ENCODE data around the gene COL4A1.

DNA sequence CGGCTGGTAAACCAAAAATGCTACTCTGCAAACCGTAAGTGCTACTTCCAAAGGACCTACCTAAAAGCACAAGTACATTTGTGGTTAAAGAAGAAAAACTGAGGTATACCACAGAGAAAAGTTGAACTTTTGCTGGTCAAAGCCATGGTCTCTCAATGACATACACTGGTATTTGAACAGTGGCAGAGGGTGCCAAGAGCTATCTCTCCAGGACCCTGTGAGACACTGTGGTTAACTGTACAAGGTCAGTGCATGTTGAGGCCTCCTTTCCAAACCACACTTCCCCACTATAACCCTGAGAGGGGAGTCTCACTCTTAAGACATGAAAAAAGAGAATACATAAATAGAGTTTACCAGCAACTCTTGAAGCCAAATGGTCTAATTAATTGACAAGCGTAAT, 49.5 kb downstream of the COL4A1 start:
- TF ChIP-seq, protein P1, sequence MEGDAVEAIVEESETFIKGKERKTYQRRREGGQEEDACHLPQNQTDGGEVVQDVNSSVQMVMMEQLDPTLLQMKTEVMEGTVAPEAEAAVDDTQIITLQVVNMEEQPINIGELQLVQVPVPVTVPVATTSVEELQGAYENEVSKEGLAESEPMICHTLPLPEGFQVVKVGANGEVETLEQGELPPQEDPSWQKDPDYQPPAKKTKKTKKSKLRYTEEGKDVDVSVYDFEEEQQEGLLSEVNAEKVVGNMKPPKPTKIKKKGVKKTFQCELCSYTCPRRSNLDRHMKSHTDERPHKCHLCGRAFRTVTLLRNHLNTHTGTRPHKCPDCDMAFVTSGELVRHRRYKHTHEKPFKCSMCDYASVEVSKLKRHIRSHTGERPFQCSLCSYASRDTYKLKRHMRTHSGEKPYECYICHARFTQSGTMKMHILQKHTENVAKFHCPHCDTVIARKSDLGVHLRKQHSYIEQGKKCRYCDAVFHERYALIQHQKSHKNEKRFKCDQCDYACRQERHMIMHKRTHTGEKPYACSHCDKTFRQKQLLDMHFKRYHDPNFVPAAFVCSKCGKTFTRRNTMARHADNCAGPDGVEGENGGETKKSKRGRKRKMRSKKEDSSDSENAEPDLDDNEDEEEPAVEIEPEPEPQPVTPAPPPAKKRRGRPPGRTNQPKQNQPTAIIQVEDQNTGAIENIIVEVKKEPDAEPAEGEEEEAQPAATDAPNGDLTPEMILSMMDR (IDR thresholded peaks at IDR 0.05): no peak
- TF ChIP-seq POLR2A (IDR thresholded peaks at IDR 0.05): no peak

All from heart left ventricle (tissue), 13 donors.